22Rv1 (cell line): ENCODE measurements around the gene SDK2.

ENCODE experiments used
- H3K27ac ChIP-seq: fragments of 450-650 bp; 2 replicates; pipeline ENCODE4 v1.5.1; 2017
- CTCF ChIP-seq: fragments of 450-650 bp; IDR thresholded peaks from 2 replicates; pipeline ENCODE4 v1.5.1; 2017; ENCODE audit warnings: mild to moderate bottlenecking
- ZFX ChIP-seq: fragments of 450-650 bp; IDR thresholded peaks from 2 replicates; pipeline ENCODE4 v1.6.1; 2017; ENCODE audit warnings: antibody characterized with exemption, borderline replicate concordance

The SDK2 gene

DNA sequence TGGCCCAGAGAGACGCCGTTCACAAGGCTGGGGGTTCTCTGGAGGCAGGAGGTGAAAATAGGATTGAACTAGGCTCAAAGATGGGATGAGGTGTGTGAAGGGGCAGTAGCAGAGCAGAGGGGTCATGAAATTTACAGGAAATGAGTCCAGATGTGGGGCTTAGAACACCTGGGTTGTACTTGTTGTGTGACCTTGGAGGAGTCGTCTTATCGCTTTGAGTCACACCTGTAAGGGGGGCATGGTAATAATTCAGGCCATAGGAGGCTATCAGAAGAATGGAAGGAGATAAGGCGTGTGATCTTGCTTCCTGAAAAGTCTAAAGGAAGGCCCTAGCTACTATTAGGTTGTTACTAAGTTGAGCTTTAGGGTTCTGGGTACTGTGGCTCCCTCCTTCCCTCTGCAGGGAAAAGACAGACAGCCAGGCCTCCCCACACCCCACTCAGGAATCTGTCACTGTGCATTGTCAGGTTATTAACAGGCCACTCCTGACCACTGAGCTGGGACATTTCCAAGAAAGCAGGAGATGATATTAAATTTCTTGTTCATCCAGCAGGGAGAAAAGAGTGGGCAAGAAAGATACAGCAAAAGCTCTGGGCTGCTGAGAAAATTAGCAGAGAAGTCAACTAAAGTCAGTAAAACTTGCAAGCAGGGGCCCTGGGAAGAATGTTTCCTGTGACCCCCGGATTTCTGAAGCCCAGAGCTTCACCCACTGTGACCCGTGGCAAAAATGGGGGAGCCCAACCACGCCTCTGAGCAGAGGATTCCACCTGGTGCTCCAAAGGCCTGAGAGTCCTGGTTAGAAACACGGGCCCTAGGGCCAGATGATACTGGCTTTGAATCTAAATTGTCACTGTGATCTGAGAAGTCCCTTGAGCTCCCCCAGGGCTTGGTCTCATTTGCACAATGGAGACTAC is 326.5 kb downstream of the SDK2 start:
- no peak for TF ChIP-seq ZFX
- TF ChIP-seq CTCF = no peak
- H3K27ac ChIP-seq = no peak overlapping the region

GRCh38 chr17:73316919-73317505 is 327.2 kb downstream of the SDK2 start:
- no peak overlapping the region for H3K27ac ChIP-seq
- TF ChIP-seq CTCF (no peak), ZFX (no peak)

DNA sequence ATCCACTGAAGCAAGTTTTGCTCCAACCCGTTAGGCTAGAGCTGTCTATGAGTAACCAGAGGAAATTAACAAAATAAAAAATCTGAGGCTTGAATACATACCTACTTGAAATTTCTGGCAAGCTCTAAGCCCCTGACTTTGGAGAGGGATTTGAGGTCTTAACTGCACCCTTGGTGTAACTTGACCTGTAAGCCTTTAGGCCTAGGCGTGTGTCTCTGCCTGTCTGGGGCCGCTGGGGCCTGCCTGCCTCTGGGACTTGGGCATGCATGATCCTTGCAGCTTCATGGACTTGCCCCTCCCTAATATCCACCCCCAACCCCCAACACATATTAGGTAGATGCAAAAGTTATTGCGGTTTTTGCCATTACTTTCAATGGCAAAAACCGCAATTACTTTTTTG is 328.8 kb downstream of the SDK2 start:
- no peak overlapping the region for H3K27ac ChIP-seq
- no peak for TF ChIP-seq CTCF
- TF ChIP-seq ZFX = no peak

DNA sequence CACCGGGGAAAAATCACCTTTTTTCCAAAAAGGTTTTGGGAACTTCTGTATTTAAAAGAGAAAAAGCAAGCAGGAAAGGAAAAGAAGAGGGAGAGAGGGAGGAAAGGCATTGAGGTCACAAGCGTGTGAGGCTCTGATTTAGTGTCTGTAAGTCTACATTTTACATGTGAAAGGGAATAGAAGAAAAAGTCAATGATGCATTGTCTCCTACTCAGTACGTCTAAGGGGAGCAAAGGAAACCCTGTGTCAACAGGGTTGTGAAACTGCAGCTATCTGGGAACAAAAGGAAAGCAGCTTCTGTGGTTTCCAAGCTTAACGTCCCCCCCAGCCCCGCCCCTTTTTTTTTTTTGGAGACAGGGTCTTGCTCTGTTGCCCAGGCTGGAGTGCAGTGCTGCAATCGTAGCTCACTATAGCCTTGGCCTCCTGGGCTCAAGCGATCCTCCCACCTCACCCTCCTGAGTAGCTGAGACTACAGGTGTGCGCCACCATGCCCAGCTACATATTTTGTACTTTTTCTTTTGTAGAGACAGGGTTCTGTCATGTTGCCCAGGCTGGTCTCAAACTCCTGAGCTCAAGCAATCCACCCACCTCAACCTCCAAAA is 330.6 kb downstream of the SDK2 start:
- no peak for TF ChIP-seq CTCF
- no peak for TF ChIP-seq ZFX
- no peak overlapping the region for H3K27ac ChIP-seq

DNA sequence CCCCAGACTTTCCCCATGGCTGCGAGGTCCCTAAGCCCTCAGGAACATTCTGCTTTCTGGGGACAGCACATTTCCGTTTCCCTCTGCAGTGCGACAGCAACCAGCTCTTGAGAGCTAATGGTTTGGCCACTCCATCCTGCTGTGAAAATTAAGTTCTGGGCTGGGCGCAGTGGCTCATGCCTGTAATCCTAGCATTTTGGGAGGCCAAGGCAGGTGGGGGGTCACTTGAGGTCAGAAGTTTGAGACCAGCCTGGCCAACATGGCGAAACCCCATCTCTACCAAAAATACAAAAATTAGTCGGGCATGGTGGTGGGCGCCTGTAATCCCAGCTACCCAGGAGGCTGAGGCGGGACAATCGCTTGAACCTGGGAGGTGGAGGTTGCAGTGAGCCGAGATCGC is 331.4 kb downstream of the SDK2 start:
- H3K27ac ChIP-seq = peak overlapping the region; percentile 67

- TF ChIP-seq ZFX (no peak), CTCF (no peak)
- peak within 1 kb of the TSS; percentile 67 for H3K27ac ChIP-seq
Measured at GRCh38 chr17:73311781-73312641, 332.2 kb downstream of the SDK2 start, which contains the start of gene CDC42EP4. TSS of gene CDC42EP4 (minus strand) at chr17:73312001. CDS start at chr17:73286500, 25,501 bp downstream.

DNA sequence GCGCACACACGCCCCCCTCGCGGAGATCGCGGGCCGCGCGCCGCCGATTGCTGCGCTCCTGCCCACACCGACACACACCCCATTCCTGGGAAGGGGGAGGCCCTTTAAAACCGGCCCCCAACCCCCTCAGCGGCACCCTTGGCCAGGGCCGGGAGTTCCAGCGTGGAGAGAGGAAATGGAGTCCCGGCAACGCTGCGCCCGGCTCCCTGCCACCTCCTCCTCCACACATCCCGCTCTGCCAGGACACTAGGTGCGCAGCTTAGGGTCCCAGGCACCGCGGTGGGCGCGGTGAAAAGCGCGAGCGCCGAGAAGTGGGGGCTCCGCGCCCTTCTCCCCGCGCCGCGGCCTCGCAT is 332.8 kb downstream of the SDK2 start:
- H3K27ac ChIP-seq = peak overlapping the region; percentile 67
- no peak for TF ChIP-seq CTCF
- no peak for TF ChIP-seq ZFX
